ENCODE data around the gene RSPH6A. TPM values are rescaled to one million over a fixed set of nuclear protein-coding genes. Genes with fewer than 3 reads are reported as not detected.

Gene RSPH6A
- total RNA-seq, 1 donor from 2014 or later, result 0.23 TPM

GRCh38 chr19:45821570-45821969 lies 6.5 kb upstream of the RSPH6A start:
- peaks cover 38% of the 10 kb centered on the region for H3K36me3 Mint-ChIP-seq (ENCODE audit: low read depth)
- H3K4me1 Mint-ChIP-seq (ENCODE audit: low read depth), result peaks cover 3% of the 10 kb centered on the region
- no peaks in the 10 kb centered on the region for H3K27me3 Mint-ChIP-seq (ENCODE audit: low read depth)
- DNase-seq (ENCODE audit: low spot score), result no peak
- no peaks in the 10 kb centered on the region for H3K9me3 Mint-ChIP-seq
- no peak overlapping the region for H3K27ac Mint-ChIP-seq
- intact Hi-C loops (cut with micrococcal nuclease), result no loop called here
- no peak overlapping the region for H3K4me3 Mint-ChIP-seq (ENCODE audit: low read depth)

GRCh38 chr19:45821103-45821521 lies 6.0 kb upstream of the RSPH6A start:
- Mint-ChIP-seq H3K4me1 (ENCODE audit: low read depth) (peaks cover 3% of the 10 kb centered on the region), H3K4me3 (ENCODE audit: low read depth) (no peak overlapping the region), H3K36me3 (ENCODE audit: low read depth) (peaks cover 35% of the 10 kb centered on the region), H3K27ac (no peak overlapping the region), H3K9me3 (no peaks in the 10 kb centered on the region), H3K27me3 (ENCODE audit: low read depth) (no peaks in the 10 kb centered on the region)
- no peak for DNase-seq (ENCODE audit: low spot score)
- intact Hi-C loops (cut with micrococcal nuclease), result no loop called here

GRCh38 chr19:45820413-45821102 lies 5.5 kb upstream of the RSPH6A start:
- H3K27ac Mint-ChIP-seq, result no peak overlapping the region

DNA sequence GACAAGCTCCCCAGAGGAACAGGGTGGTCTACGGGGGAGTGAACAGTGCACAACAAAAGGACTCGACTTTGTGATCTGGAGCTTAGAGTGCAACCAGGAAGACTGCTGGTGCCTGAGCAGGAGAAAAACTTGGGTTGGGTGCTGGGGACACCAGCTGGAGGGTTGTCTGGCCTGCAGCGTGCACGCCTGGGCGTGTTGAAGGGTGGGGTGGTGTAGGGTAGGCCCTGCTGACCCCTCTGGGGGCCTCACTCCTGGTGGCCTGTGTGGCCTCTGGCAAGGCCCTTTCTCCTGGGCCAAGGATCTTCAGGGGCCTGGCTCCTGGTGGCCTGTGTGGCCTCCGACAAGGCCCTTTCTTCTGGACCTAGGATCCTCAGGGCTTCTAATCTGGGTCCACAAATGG lies 4.7 kb upstream of the RSPH6A start:
- intact Hi-C loops (cut with micrococcal nuclease), result loop anchor here (5.0 kb wide), 1 partner anchor 198 kb away; no protein-coding TSS in a partner anchor
- no peaks in the 10 kb centered on the region for H3K9me3 Mint-ChIP-seq
- H3K36me3 Mint-ChIP-seq (ENCODE audit: low read depth), result peaks cover 27% of the 10 kb centered on the region
- H3K27ac Mint-ChIP-seq, result no peak overlapping the region
- no peak overlapping the region for H3K4me3 Mint-ChIP-seq (ENCODE audit: low read depth)
- DNase-seq (ENCODE audit: low spot score), result no peak
- H3K27me3 Mint-ChIP-seq (ENCODE audit: low read depth), result no peaks in the 10 kb centered on the region
- peaks cover 3% of the 10 kb centered on the region for H3K4me1 Mint-ChIP-seq (ENCODE audit: low read depth)

More at GRCh38 chr19:45820413-45821102, 5.5 kb upstream of the RSPH6A start:
- Mint-ChIP-seq H3K9me3 (no peaks in the 10 kb centered on the region), H3K27me3 (ENCODE audit: low read depth) (no peaks in the 10 kb centered on the region), H3K4me1 (ENCODE audit: low read depth) (peaks cover 3% of the 10 kb centered on the region), H3K4me3 (ENCODE audit: low read depth) (no peak overlapping the region), H3K36me3 (ENCODE audit: low read depth) (peaks cover 29% of the 10 kb centered on the region)
- DNase-seq (ENCODE audit: low spot score), result no peak
- intact Hi-C loops (cut with micrococcal nuclease), result no loop called here

DNA sequence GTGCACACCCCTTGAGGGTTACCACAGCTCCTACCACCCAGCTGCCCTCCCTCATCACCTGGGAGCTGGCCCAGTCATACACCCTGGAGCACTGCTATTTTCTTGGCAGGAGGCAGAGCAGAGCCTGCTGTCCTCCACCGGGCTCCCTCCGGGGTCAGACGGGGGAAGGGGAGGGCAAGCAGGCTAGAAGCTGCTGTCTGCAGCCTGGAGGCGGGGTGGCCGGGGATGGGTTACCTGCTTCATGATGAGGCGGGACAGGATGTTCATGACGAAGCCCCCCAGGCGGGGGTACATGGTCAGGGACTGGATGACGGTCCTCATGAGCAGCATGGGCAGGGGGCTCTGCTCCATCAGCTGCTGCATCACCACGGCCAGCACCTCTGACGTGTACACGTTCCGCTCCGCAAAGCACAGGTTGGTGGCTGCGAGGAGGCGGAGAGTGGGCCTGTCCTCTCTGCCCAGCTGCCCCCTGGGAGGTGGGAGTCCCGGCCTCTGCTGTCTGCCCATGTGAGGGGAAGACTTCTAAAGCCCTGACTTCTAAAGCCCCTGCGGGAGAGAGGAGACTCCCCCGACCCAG lies 2.7 kb upstream of the RSPH6A start:
- Mint-ChIP-seq H3K27me3 (ENCODE audit: low read depth) (no peaks in the 10 kb centered on the region), H3K9me3 (no peaks in the 10 kb centered on the region), H3K4me1 (ENCODE audit: low read depth) (peaks cover 3% of the 10 kb centered on the region), H3K36me3 (ENCODE audit: low read depth) (peaks cover 24% of the 10 kb centered on the region), H3K27ac (no peak overlapping the region), H3K4me3 (ENCODE audit: low read depth) (no peak overlapping the region)
- intact Hi-C loops (cut with micrococcal nuclease), result loop anchor here (1.0 to 5.0 kb wide), 2 partner anchors 65 to 199 kb away; no protein-coding TSS in a partner anchor
- DNase-seq (ENCODE audit: low spot score), result no peak

- H3K4me1 Mint-ChIP-seq (ENCODE audit: low read depth), result peaks cover 3% of the 10 kb centered on the region
Measured at GRCh38 chr19:45817010-45817724, 2.1 kb upstream of the RSPH6A start.

DNA sequence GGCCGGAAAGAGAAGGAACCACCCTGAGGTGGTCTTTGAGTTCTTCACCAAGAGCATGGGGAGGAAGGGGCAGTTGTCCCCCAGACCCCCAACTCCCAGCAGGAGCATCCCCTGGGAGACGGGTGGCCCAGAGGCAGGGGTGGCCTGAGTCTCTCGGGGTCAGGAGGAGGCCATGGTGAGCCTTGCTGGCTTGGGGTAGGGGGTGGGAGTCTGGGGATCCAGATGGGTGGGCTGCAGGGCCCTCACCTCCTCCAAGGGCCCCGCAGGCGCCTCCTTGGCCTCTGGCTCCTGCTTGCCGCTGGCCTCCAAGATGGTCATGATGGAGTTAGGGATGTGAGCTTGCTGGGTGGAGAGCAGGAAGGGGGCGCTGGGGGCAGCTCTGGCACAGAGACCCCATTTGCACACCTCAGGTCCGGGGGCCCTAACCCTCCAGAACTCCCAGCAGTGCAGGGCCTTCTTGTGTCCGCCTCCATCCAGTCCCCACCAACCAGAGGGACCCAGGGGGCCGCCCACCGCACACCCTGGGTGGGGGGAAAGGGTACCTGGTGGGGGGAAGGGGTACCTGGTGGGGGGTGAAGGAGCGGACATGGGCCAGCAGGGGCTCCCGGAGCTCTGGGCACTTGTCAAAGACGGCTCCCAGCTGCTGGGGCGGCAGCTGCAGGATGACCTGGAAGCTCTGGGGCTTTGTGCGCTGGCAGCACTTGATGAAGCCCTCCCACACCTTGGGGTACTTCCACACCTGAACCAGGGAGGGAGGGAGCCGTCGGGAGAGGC lies 1.3 kb upstream of the RSPH6A start:
- peaks cover 20% of the 10 kb centered on the region for H3K36me3 Mint-ChIP-seq (ENCODE audit: low read depth)
- no peaks in the 10 kb centered on the region for H3K27me3 Mint-ChIP-seq (ENCODE audit: low read depth)
- H3K4me3 Mint-ChIP-seq (ENCODE audit: low read depth), result no peak overlapping the region
- H3K9me3 Mint-ChIP-seq, result no peaks in the 10 kb centered on the region
- peaks cover 3% of the 10 kb centered on the region for H3K4me1 Mint-ChIP-seq (ENCODE audit: low read depth)
- DNase-seq (ENCODE audit: low spot score), result no peak
- H3K27ac Mint-ChIP-seq, result no peak overlapping the region
- intact Hi-C loops (cut with micrococcal nuclease), result loop anchor here (1.0 to 5.0 kb wide), 2 partner anchors 67 to 201 kb away; no protein-coding TSS in a partner anchor

More at GRCh38 chr19:45817010-45817724, 2.1 kb upstream of the RSPH6A start:
- H3K4me3 Mint-ChIP-seq (ENCODE audit: low read depth), result no peak overlapping the region
- no peak overlapping the region for H3K27ac Mint-ChIP-seq
- peaks cover 22% of the 10 kb centered on the region for H3K36me3 Mint-ChIP-seq (ENCODE audit: low read depth)
- peak; percentile 91 for DNase-seq (ENCODE audit: low spot score)
- intact Hi-C loops (cut with micrococcal nuclease), result loop anchor here (1.0 to 5.0 kb wide), 2 partner anchors 66 to 200 kb away; no protein-coding TSS in a partner anchor
- H3K9me3 Mint-ChIP-seq, result no peaks in the 10 kb centered on the region
- no peaks in the 10 kb centered on the region for H3K27me3 Mint-ChIP-seq (ENCODE audit: low read depth)

DNA sequence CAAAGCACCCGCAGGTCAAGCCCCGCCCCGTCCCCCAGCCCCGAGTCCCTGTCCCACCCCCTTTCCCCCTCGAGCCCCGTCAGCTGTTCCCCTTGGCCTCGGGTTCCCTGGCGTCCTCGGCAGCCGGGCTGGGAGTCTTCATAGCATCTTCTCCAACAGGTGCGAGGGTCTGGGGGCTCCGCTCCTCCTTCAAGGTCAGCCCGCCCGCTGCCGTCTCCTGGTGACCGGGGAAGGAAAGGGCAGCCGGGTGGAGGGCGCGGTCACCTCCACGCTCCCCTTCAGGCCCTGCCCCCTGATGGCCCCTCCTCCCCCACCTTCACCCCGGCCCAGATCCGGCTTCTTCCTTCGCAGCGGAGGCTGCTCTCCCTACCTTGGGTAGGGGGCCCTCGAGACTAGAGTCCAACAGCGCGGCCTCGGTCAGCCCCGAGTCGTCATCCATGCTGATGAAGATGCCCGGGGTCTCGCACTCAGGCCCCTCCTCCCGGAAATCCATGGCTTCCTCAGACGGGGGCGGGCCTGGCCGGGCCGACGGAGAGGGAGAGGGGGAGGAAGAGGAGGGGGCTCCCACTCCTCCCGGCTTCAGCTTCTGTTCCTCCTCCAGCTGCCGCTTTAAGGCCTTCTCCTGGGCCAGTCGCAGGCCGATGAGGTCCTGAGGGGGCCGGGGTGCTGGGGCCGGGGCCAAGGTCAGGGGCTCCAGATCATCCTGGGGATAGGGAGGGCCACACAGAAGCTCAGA lies 541 bp upstream of the RSPH6A start:
- peaks cover 3% of the 10 kb centered on the region for H3K4me1 Mint-ChIP-seq (ENCODE audit: low read depth)
- H3K4me3 Mint-ChIP-seq (ENCODE audit: low read depth), result no peak overlapping the region
- intact Hi-C loops (cut with micrococcal nuclease), result loop anchor here (5.0 kb wide), 1 partner anchor 202 kb away; no protein-coding TSS in a partner anchor
- no peak for DNase-seq (ENCODE audit: low spot score)
- H3K9me3 Mint-ChIP-seq, result no peaks in the 10 kb centered on the region
- H3K36me3 Mint-ChIP-seq (ENCODE audit: low read depth), result peaks cover 16% of the 10 kb centered on the region
- H3K27me3 Mint-ChIP-seq (ENCODE audit: low read depth), result no peaks in the 10 kb centered on the region
- H3K27ac Mint-ChIP-seq, result no peak overlapping the region

- DNase-seq (ENCODE audit: low spot score), result no peak
- H3K4me3 Mint-ChIP-seq (ENCODE audit: low read depth), result no peak overlapping the region
- H3K9me3 Mint-ChIP-seq, result no peaks in the 10 kb centered on the region
- H3K27ac Mint-ChIP-seq, result no peak overlapping the region
- peaks cover 11% of the 10 kb centered on the region for H3K4me1 Mint-ChIP-seq (ENCODE audit: low read depth)
- intact Hi-C loops (cut with micrococcal nuclease), result no loop called here
- H3K36me3 Mint-ChIP-seq (ENCODE audit: low read depth), result peaks cover 13% of the 10 kb centered on the region
- H3K27me3 Mint-ChIP-seq (ENCODE audit: low read depth), result no peaks in the 10 kb centered on the region
Measured at GRCh38 chr19:45814166-45814780, 835 bp downstream of the RSPH6A start.

- H3K36me3 Mint-ChIP-seq (ENCODE audit: low read depth), result peaks cover 8% of the 10 kb centered on the region
- H3K9me3 Mint-ChIP-seq, result no peaks in the 10 kb centered on the region
- H3K27me3 Mint-ChIP-seq (ENCODE audit: low read depth), result no peaks in the 10 kb centered on the region
- H3K4me1 Mint-ChIP-seq (ENCODE audit: low read depth), result peaks cover 9% of the 10 kb centered on the region
- no peak overlapping the region for H3K27ac Mint-ChIP-seq
- intact Hi-C loops (cut with micrococcal nuclease), result no loop called here
- DNase-seq (ENCODE audit: low spot score), result no peak
- H3K4me3 Mint-ChIP-seq (ENCODE audit: low read depth), result no peak overlapping the region
Measured at GRCh38 chr19:45812297-45812696, 2.8 kb downstream of the RSPH6A start.

- no peak for DNase-seq (ENCODE audit: low spot score)
- H3K36me3 Mint-ChIP-seq (ENCODE audit: low read depth), result peaks cover 4% of the 10 kb centered on the region
- no peaks in the 10 kb centered on the region for H3K27me3 Mint-ChIP-seq (ENCODE audit: low read depth)
- no peaks in the 10 kb centered on the region for H3K9me3 Mint-ChIP-seq
- intact Hi-C loops (cut with micrococcal nuclease), result no loop called here
- peaks cover 9% of the 10 kb centered on the region for H3K4me1 Mint-ChIP-seq (ENCODE audit: low read depth)
- no peak overlapping the region for H3K4me3 Mint-ChIP-seq (ENCODE audit: low read depth)
- no peak overlapping the region for H3K27ac Mint-ChIP-seq
Measured at GRCh38 chr19:45809643-45810159, 5.4 kb downstream of the RSPH6A start.
